HepG2 (cell line): ENCODE data around the gene CLEC19A. TPM values are rescaled to one million over a fixed set of nuclear protein-coding genes. Genes with fewer than 3 reads are reported as not detected.

Experiments
- ATAC-seq: fragments of 200-7000 bp; cut with Tn5 transposase; 3 replicates; pipeline ENCODE4 v1.9.1; 2020; ENCODE audit warnings: mild to moderate bottlenecking, moderate library complexity
- BruUV-seq: library from RNA; stranded (reverse); fragments of 400-500 nt; replicated peaks from 2 replicates; lab custom pipeline; 2021; lab: Mats Ljungman, UMichigan
- CTCF ChIA-PET: fragments of 300-600 bp; formaldehyde crosslinking; extraction: SDS; loops from one replicate; lab custom pipeline; 2021; ENCODE audit warnings: low total read pairs, inconsistent platforms, low intra/inter-chr PET ratio; lab: Yijun Ruan, JAX
- POLR2A ChIA-PET: fragments of 350-600 bp; sonication (Branson Sonifier 250); formaldehyde crosslinking; loops from one replicate; lab custom pipeline; 2020; ENCODE audit warnings: antibody characterized with exemption, inconsistent platforms; lab: Yijun Ruan, JAX
- DNase-seq: peaks from one replicate; pipeline ENCODE4 v3.0.0-alpha.2; 2015; ENCODE audit warnings: low spot score
- FAIRE-seq: peaks from 3 replicates; lab custom pipeline; 2011; peaks lifted over from hg19 to GRCh38; lab: Jason Lieb, UNC
- H2AFZ ChIP-seq: one replicate; pipeline ENCODE4 v1.6.1; 2011; ENCODE audit warnings: low read length, inconsistent platforms
- H3K27ac ChIP-seq: fragments of 300-600 bp; 3 replicates; pipeline ENCODE4 v1.8.0; 2011; ENCODE audit warnings: mixed run types, mild to moderate bottlenecking, mixed read lengths, low read length, inconsistent platforms; ENCODE audit not compliant: insufficient read depth; ENCODE audit errors: extremely low read length
- H3K27me3 ChIP-seq, 2 experiments: fragments of 200-600 bp in 1 of 2; 2 replicates in 1 of 2; 3 replicates in 1 of 2; pipeline versions ENCODE4 v1.6.0 to v1.8.0; 2011; ENCODE audit warnings: low read length in 2 of 2, mild to moderate bottlenecking in 2 of 2, moderate library complexity in 2 of 2, inconsistent platforms in 1 of 2; ENCODE audit not compliant: insufficient read depth in 2 of 2, control insufficient read depth in 1 of 2
- H3K36me3 ChIP-seq, 2 experiments: fragments of 200-600 bp in 1 of 2; replicated peaks in 1 of 2; 2 replicates in 1 of 2; 3 replicates in 1 of 2; pipeline versions ENCODE4 v1.5.1 to v1.8.0; 2011; ENCODE audit warnings: low read length in 2 of 2, inconsistent platforms in 1 of 2; ENCODE audit not compliant: insufficient read depth in 2 of 2, control insufficient read depth in 1 of 2
- H3K4me1 ChIP-seq: 2 replicates; pipeline ENCODE4 v1.5.1; 2012; ENCODE audit warnings: low read length, inconsistent platforms; ENCODE audit not compliant: insufficient read depth
- H3K4me2 ChIP-seq: 2 replicates; pipeline ENCODE4 v1.6.0; 2011; ENCODE audit warnings: low read depth, low read length, inconsistent platforms
- H3K4me3 ChIP-seq, 3 experiments: fragments of 200-600 bp in 1 of 3; sonication (generic), shearing (Covaris generic) in 1 of 3; replicated peaks in 1 of 3; 2 replicates each; pipeline ENCODE4 v1.5.1; 2011 to 2016; ENCODE audit warnings: low read length in 3 of 3, inconsistent platforms in 2 of 3, low read depth in 2 of 3, mild to moderate bottlenecking in 2 of 3, control low read depth in 1 of 3, mixed read lengths in 1 of 3; ENCODE audit not compliant: insufficient read depth in 1 of 3
- H3K79me2 ChIP-seq: one replicate; pipeline ENCODE4 v1.6.1; 2011; ENCODE audit warnings: low read length, inconsistent platforms; ENCODE audit not compliant: insufficient read depth
- H3K9ac ChIP-seq: 2 replicates; pipeline ENCODE4 v1.6.0; 2011; ENCODE audit warnings: mild to moderate bottlenecking, low read depth, low read length, inconsistent platforms; ENCODE audit not compliant: insufficient read depth
- H3K9me3 ChIP-seq: 2 replicates; pipeline ENCODE4 v1.5.1; 2012; ENCODE audit warnings: mild to moderate bottlenecking, low read length
- H4K20me1 ChIP-seq: 2 replicates; pipeline ENCODE4 v1.6.0; 2011; ENCODE audit warnings: inconsistent platforms, mild to moderate bottlenecking, low read length, moderate library complexity; ENCODE audit not compliant: insufficient read depth
- DR1 ChIP-seq: sonication (generic); formaldehyde crosslinking; IDR thresholded peaks from 2 replicates; pipeline ENCODE4 v1.8.0; 2021; ENCODE audit warnings: mild to moderate bottlenecking, missing genetic modification reagents, inconsistent platforms
- KDM3A ChIP-seq: IDR thresholded peaks from 2 replicates; pipeline ENCODE4 v1.6.1; 2018; ENCODE audit warnings: low read depth, missing compliant biosample characterization
- PRMT3 ChIP-seq: sonication (generic); formaldehyde crosslinking; IDR thresholded peaks from 2 replicates; pipeline ENCODE4 v1.8.1; 2022; ENCODE audit warnings: low read depth, mild to moderate bottlenecking, moderate library complexity, missing genetic modification reagents, borderline replicate concordance
- RELA ChIP-seq: sonication (generic); formaldehyde crosslinking; IDR thresholded peaks from 2 replicates; pipeline ENCODE4 v1.4.0; 2020; ENCODE audit warnings: missing genetic modification reagents
- YEATS2 ChIP-seq: sonication (generic); formaldehyde crosslinking; IDR thresholded peaks from 2 replicates; pipeline ENCODE4 v1.4.0; 2020; ENCODE audit warnings: missing genetic modification reagents, borderline replicate concordance
- ZNF703 ChIP-seq: sonication (generic); formaldehyde crosslinking; IDR thresholded peaks from 2 replicates; pipeline ENCODE4 v1.5.1; 2020; ENCODE audit warnings: missing genetic modification reagents, mild to moderate bottlenecking, moderate library complexity, borderline replicate concordance
- ZNF878 ChIP-seq: sonication (generic); formaldehyde crosslinking; IDR thresholded peaks from 2 replicates; pipeline ENCODE4 v1.8.1; 2023; ENCODE audit warnings: mild to moderate bottlenecking, missing genetic modification reagents, moderate library complexity
- WGBS: methylation state at CpG from one replicate; pipeline ENCODE4 v1.1.6; 2017; ENCODE audit warnings: low lambda C conversion rate; 5-methylcytosine and 5-hydroxymethylcytosine counted together
- in situ Hi-C: cut with HindIII; loops from 2 replicates; pipeline ENCODE4 v1.10.0; 2017; ENCODE audit warnings: low pct_unique_long_range_greater_than_20kb; ENCODE audit not compliant: extremely low pct_ligation_motif_present
- intact Hi-C: fragments of 100-400 bp; cut with micrococcal nuclease; formaldehyde crosslinking; loops from one replicate; pipeline ENCODE4 v1.10.0; 2022; ENCODE audit not compliant: unreplicated experiment
- polyA plus RNA-seq, 8 experiments: library from polyadenylated mRNA; depleted of rRNA in 3 of 8; stranded (reverse) in 7 of 8; unstranded in 1 of 8; fragments of >200 nt; fragmentation: Illumina TruSeq in 4 of 8; extraction: Trizol in 4 of 8; gene quantifications; 2 replicates each; pipeline versions ENCODE4 v1.2.1 to v1.2.3, GENCODE V29; 2011 to 2016; ENCODE audit warnings: low read depth in 4 of 8, missing spikeins in 1 of 8, mixed read lengths in 1 of 8; ENCODE audit not compliant: insufficient read depth in 1 of 8
- total RNA-seq, 5 experiments: library from RNA; depleted of rRNA; stranded (reverse); fragments of >200 nt; fragmentation: Illumina TruSeq; extraction: Trizol; gene quantifications; 2 replicates each; pipeline ENCODE4 v1.2.3, GENCODE V29; 2016; ENCODE audit warnings: low read depth in 1 of 5
- TF ChIP-seq, protein P1 (sequence below): sonication (generic); formaldehyde crosslinking; IDR thresholded peaks from 2 replicates; pipeline ENCODE4 v1.4.0; 2020; ENCODE audit warnings: missing genetic modification reagents, borderline replicate concordance
- TF ChIP-seq, protein P2 (sequence below): sonication (generic); formaldehyde crosslinking; conservative IDR thresholded peaks from 2 replicates; pipeline ENCODE4 v1.4.0; 2020; ENCODE audit warnings: missing genetic modification reagents
- TF ChIP-seq, protein P3 (sequence below): sonication (generic); formaldehyde crosslinking; IDR thresholded peaks from 2 replicates; pipeline ENCODE4 v1.8.0; 2022; ENCODE audit warnings: missing genetic modification reagents, mild to moderate bottlenecking, inconsistent platforms, borderline replicate concordance

CLEC19A gene
- total and polyA plus RNA-seq, 2 of the 13 experiments (the other 11 are each of a cell fraction or from before 2014, with no cell fraction given): not detected

DNA sequence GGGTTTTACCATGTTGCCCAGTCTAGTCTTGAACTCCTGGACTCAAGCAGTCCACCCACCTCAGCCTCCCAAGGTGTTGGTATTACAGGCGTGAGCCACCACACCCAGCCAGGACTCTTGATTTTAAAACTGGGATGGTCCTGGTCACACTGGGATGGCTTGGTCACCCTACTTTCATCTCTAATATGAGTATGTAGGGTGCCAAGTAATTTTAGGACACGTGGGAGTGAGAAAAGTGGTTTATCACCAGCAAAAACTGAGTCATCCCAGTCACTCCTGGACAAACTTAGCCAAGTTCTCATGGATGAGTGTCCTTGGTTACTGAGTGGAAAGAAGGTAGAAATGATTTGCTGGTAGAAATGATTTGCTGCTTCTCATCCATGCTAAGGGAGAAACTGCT lies 9.9 kb downstream of the CLEC19A start:
- no peaks in the 10 kb centered on the region for H4K20me1 ChIP-seq
- in situ Hi-C loops (no loop called here), intact Hi-C loops (no loop called here)
- no peak overlapping the region for H3K27ac ChIP-seq
- no peak overlapping the region for H3K4me3 ChIP-seq
- FAIRE-seq: peak; percentile 15
- H3K36me3 ChIP-seq: no peaks in the 10 kb centered on the region
- H3K4me2 ChIP-seq: no peak overlapping the region
- H2AFZ ChIP-seq: no peak overlapping the region
- no peaks in the 10 kb centered on the region for H3K9me3 ChIP-seq
- no peak for DNase-seq
- no peaks in the 10 kb centered on the region for H3K79me2 ChIP-seq
- H3K27me3 ChIP-seq: peaks cover 2 to 17% of the 10 kb centered on the region in 2 experiments; a peak in 3 of 5 replicates
- no TSS peak for BruUV-seq
- ChIA-PET POLR2A (no interaction called here), CTCF (no interaction called here)
- no peak for ATAC-seq
- 5% methylated on average over 2 of the region's 2 CpGs for WGBS
- no peaks in the 10 kb centered on the region for H3K4me1 ChIP-seq
- TF ChIP-seq RELA (no peak), KDM3A (CRISPR knock-in tag) (no peak), ZNF703 (CRISPR knock-in tag) (no peak), PRMT3 (CRISPR knock-in tag) (no peak), ZNF878 (CRISPR knock-in tag) (no peak), YEATS2 (CRISPR knock-in tag) (no peak), DR1 (CRISPR knock-in tag) (no peak)
- TF ChIP-seq, protein P1, sequence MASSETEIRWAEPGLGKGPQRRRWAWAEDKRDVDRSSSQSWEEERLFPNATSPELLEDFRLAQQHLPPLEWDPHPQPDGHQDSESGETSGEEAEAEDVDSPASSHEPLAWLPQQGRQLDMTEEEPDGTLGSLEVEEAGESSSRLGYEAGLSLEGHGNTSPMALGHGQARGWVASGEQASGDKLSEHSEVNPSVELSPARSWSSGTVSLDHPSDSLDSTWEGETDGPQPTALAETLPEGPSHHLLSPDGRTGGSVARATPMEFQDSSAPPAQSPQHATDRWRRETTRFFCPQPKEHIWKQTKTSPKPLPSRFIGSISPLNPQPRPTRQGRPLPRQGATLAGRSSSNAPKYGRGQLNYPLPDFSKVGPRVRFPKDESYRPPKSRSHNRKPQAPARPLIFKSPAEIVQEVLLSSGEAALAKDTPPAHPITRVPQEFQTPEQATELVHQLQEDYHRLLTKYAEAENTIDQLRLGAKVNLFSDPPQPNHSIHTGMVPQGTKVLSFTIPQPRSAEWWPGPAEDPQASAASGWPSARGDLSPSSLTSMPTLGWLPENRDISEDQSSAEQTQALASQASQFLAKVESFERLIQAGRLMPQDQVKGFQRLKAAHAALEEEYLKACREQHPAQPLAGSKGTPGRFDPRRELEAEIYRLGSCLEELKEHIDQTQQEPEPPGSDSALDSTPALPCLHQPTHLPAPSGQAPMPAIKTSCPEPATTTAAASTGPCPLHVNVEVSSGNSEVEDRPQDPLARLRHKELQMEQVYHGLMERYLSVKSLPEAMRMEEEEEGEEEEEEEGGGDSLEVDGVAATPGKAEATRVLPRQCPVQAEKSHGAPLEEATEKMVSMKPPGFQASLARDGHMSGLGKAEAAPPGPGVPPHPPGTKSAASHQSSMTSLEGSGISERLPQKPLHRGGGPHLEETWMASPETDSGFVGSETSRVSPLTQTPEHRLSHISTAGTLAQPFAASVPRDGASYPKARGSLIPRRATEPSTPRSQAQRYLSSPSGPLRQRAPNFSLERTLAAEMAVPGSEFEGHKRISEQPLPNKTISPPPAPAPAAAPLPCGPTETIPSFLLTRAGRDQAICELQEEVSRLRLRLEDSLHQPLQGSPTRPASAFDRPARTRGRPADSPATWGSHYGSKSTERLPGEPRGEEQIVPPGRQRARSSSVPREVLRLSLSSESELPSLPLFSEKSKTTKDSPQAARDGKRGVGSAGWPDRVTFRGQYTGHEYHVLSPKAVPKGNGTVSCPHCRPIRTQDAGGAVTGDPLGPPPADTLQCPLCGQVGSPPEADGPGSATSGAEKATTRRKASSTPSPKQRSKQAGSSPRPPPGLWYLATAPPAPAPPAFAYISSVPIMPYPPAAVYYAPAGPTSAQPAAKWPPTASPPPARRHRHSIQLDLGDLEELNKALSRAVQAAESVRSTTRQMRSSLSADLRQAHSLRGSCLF (CRISPR knock-in tag): no peak
- TF ChIP-seq, protein P2, sequence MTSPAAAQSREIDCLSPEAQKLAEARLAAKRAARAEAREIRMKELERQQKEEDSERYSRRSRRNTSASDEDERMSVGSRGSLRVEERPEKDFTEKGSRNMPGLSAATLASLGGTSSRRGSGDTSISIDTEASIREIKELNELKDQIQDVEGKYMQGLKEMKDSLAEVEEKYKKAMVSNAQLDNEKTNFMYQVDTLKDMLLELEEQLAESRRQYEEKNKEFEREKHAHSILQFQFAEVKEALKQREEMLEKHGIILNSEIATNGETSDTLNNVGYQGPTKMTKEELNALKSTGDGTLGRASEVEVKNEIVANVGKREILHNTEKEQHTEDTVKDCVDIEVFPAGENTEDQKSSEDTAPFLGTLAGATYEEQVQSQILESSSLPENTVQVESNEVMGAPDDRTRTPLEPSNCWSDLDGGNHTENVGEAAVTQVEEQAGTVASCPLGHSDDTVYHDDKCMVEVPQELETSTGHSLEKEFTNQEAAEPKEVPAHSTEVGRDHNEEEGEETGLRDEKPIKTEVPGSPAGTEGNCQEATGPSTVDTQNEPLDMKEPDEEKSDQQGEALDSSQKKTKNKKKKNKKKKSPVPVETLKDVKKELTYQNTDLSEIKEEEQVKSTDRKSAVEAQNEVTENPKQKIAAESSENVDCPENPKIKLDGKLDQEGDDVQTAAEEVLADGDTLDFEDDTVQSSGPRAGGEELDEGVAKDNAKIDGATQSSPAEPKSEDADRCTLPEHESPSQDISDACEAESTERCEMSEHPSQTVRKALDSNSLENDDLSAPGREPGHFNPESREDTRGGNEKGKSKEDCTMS (CRISPR knock-in tag): no peak
- TF ChIP-seq, protein P3, sequence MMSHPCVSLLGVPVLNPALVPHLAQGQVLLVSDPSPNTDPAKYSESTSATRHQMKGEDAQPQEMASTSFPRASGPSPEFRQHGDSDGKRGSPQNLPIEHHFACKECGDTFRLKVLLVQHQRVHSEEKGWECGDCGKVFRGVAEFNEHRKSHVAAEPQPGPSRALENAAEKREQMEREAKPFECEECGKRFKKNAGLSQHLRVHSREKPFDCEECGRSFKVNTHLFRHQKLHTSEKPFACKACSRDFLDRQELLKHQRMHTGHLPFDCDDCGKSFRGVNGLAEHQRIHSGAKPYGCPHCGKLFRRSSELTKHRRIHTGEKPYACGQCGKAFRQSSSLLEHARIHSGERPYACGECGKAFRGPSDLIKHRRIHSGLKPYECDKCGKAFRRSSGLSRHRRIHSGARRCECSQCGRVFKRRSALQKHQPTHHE (CRISPR knock-in tag): no peak
- TF ChIP-seq, all 625 proteins: peak for 0
- H3K9ac ChIP-seq: no peak overlapping the region
